Stimulated activated CD8-positive, alpha-beta memory T cell treated with anti-CD3 and anti-CD28 coated beads, Interleukin-7, amount 100 ng/mL, for 24 hours (primary cell): ENCODE results near the gene RHOB.

Source experiments
- DNase-seq: peaks from one replicate; pipeline ENCODE4 v3.0.0-alpha.2; 2020; ENCODE audit warnings: low read depth

Gene RHOB

GRCh38 chr2:20494241-20494640 is 47.4 kb downstream of the RHOB start:
- no peak for DNase-seq

- no peak for DNase-seq
These were observed 49.4 kb downstream of the RHOB start for GRCh38 chr2:20496076-20496872.

GRCh38 chr2:20496942-20497341 is 50.1 kb downstream of the RHOB start:
- no peak for DNase-seq
